HepG2 (cell line): Measurements from ENCODE around the gene THADA. TPM values are rescaled to one million over a fixed set of nuclear protein-coding genes. Genes with fewer than 3 reads are reported as not detected.
A peak's percentile ranks its signal among the peaks of the same experiment; 100 is the strongest.

Experiments
- ATAC-seq: fragments of 200-7000 bp; cut with Tn5 transposase; 3 replicates; pipeline ENCODE4 v1.9.1; 2020; ENCODE audit warnings: mild to moderate bottlenecking, moderate library complexity
- BruUV-seq: library from RNA; stranded (reverse); fragments of 400-500 nt; replicated peaks from 2 replicates; lab custom pipeline; 2021; lab: Mats Ljungman, UMichigan
- CTCF ChIA-PET: fragments of 300-600 bp; formaldehyde crosslinking; extraction: SDS; loops from one replicate; lab custom pipeline; 2021; ENCODE audit warnings: low total read pairs, inconsistent platforms, low intra/inter-chr PET ratio; lab: Yijun Ruan, JAX
- POLR2A ChIA-PET: fragments of 350-600 bp; sonication (Branson Sonifier 250); formaldehyde crosslinking; loops from one replicate; lab custom pipeline; 2020; ENCODE audit warnings: antibody characterized with exemption, inconsistent platforms; lab: Yijun Ruan, JAX
- DNase-seq: peaks from one replicate; pipeline ENCODE4 v3.0.0-alpha.2; 2015; ENCODE audit warnings: low spot score
- FAIRE-seq: peaks from 3 replicates; lab custom pipeline; 2011; peaks lifted over from hg19 to GRCh38; lab: Jason Lieb, UNC
- H2AFZ ChIP-seq: one replicate; pipeline ENCODE4 v1.6.1; 2011; ENCODE audit warnings: low read length, inconsistent platforms
- H3K27ac ChIP-seq: fragments of 300-600 bp; 3 replicates; pipeline ENCODE4 v1.8.0; 2011; ENCODE audit warnings: mixed run types, mild to moderate bottlenecking, mixed read lengths, low read length, inconsistent platforms; ENCODE audit not compliant: insufficient read depth; ENCODE audit errors: extremely low read length
- H3K27me3 ChIP-seq, 2 experiments: fragments of 200-600 bp in 1 of 2; 2 replicates in 1 of 2; 3 replicates in 1 of 2; pipeline versions ENCODE4 v1.6.0 to v1.8.0; 2011; ENCODE audit warnings: low read length in 2 of 2, mild to moderate bottlenecking in 2 of 2, moderate library complexity in 2 of 2, inconsistent platforms in 1 of 2; ENCODE audit not compliant: insufficient read depth in 2 of 2, control insufficient read depth in 1 of 2
- H3K36me3 ChIP-seq, 2 experiments: fragments of 200-600 bp in 1 of 2; replicated peaks in 1 of 2; 2 replicates in 1 of 2; 3 replicates in 1 of 2; pipeline versions ENCODE4 v1.5.1 to v1.8.0; 2011; ENCODE audit warnings: low read length in 2 of 2, inconsistent platforms in 1 of 2; ENCODE audit not compliant: insufficient read depth in 2 of 2, control insufficient read depth in 1 of 2
- H3K4me1 ChIP-seq: 2 replicates; pipeline ENCODE4 v1.5.1; 2012; ENCODE audit warnings: low read length, inconsistent platforms; ENCODE audit not compliant: insufficient read depth
- H3K4me2 ChIP-seq: 2 replicates; pipeline ENCODE4 v1.6.0; 2011; ENCODE audit warnings: low read depth, low read length, inconsistent platforms
- H3K4me3 ChIP-seq, 3 experiments: fragments of 200-600 bp in 1 of 3; sonication (generic), shearing (Covaris generic) in 1 of 3; replicated peaks in 1 of 3; 2 replicates each; pipeline ENCODE4 v1.5.1; 2011 to 2016; ENCODE audit warnings: low read length in 3 of 3, inconsistent platforms in 2 of 3, low read depth in 2 of 3, mild to moderate bottlenecking in 2 of 3, control low read depth in 1 of 3, mixed read lengths in 1 of 3; ENCODE audit not compliant: insufficient read depth in 1 of 3
- H3K79me2 ChIP-seq: one replicate; pipeline ENCODE4 v1.6.1; 2011; ENCODE audit warnings: low read length, inconsistent platforms; ENCODE audit not compliant: insufficient read depth
- H3K9ac ChIP-seq: 2 replicates; pipeline ENCODE4 v1.6.0; 2011; ENCODE audit warnings: mild to moderate bottlenecking, low read depth, low read length, inconsistent platforms; ENCODE audit not compliant: insufficient read depth
- H3K9me3 ChIP-seq: 2 replicates; pipeline ENCODE4 v1.5.1; 2012; ENCODE audit warnings: mild to moderate bottlenecking, low read length
- H4K20me1 ChIP-seq: 2 replicates; pipeline ENCODE4 v1.6.0; 2011; ENCODE audit warnings: inconsistent platforms, mild to moderate bottlenecking, low read length, moderate library complexity; ENCODE audit not compliant: insufficient read depth
- FOXA1 ChIP-seq, 2 experiments: fragments of 450-650 bp in 1 of 2; sonication (generic) in 1 of 2; formaldehyde crosslinking in 1 of 2; IDR thresholded peaks; 2 replicates each; pipeline versions ENCODE4 v1.4.0 to v1.6.1; 2016 to 2020; ENCODE audit warnings: missing genetic modification reagents in 1 of 2
- KAT2B ChIP-seq: fragments of 150-350 bp; IDR thresholded peaks from 2 replicates; pipeline ENCODE4 v1.6.1; 2014; ENCODE audit warnings: low read depth, low read length, borderline replicate concordance
- PRMT3 ChIP-seq: sonication (generic); formaldehyde crosslinking; IDR thresholded peaks from 2 replicates; pipeline ENCODE4 v1.8.1; 2022; ENCODE audit warnings: low read depth, mild to moderate bottlenecking, moderate library complexity, missing genetic modification reagents, borderline replicate concordance
- ZBTB39 ChIP-seq: sonication (generic); formaldehyde crosslinking; IDR thresholded peaks from 2 replicates; pipeline ENCODE4 v1.5.0; 2020; ENCODE audit warnings: missing genetic modification reagents
- ZMAT3 ChIP-seq: sonication (generic); formaldehyde crosslinking; conservative IDR thresholded peaks from 2 replicates; pipeline ENCODE4 v1.7.0; 2021; ENCODE audit warnings: missing genetic modification reagents
- ZNF547 ChIP-seq: sonication (generic); formaldehyde crosslinking; IDR thresholded peaks from 2 replicates; pipeline ENCODE4 v1.5.1; 2020; ENCODE audit warnings: mild to moderate bottlenecking, missing genetic modification reagents
- ZNF574 ChIP-seq: sonication (generic); formaldehyde crosslinking; IDR thresholded peaks from 2 replicates; pipeline ENCODE4 v1.4.0; 2020; ENCODE audit warnings: missing genetic modification reagents
- ZNF652 ChIP-seq: IDR thresholded peaks from 2 replicates; pipeline ENCODE4 v1.6.1; 2016; ENCODE audit warnings: low read depth, borderline replicate concordance
- ZNF784 ChIP-seq: sonication (generic); formaldehyde crosslinking; IDR thresholded peaks from 2 replicates; pipeline ENCODE4 v1.5.1; 2020; ENCODE audit warnings: missing genetic modification reagents, mild to moderate bottlenecking, borderline replicate concordance
- WGBS: methylation state at CpG from one replicate; pipeline ENCODE4 v1.1.6; 2017; ENCODE audit warnings: low lambda C conversion rate; 5-methylcytosine and 5-hydroxymethylcytosine counted together
- in situ Hi-C: cut with HindIII; loops from 2 replicates; pipeline ENCODE4 v1.10.0; 2017; ENCODE audit warnings: low pct_unique_long_range_greater_than_20kb; ENCODE audit not compliant: extremely low pct_ligation_motif_present
- intact Hi-C: fragments of 100-400 bp; cut with micrococcal nuclease; formaldehyde crosslinking; loops from one replicate; pipeline ENCODE4 v1.10.0; 2022; ENCODE audit not compliant: unreplicated experiment
- polyA plus RNA-seq, 8 experiments: library from polyadenylated mRNA; depleted of rRNA in 3 of 8; stranded (reverse) in 7 of 8; unstranded in 1 of 8; fragments of >200 nt; fragmentation: Illumina TruSeq in 4 of 8; extraction: Trizol in 4 of 8; gene quantifications; 2 replicates each; pipeline versions ENCODE4 v1.2.1 to v1.2.3, GENCODE V29; 2011 to 2016; ENCODE audit warnings: low read depth in 4 of 8, missing spikeins in 1 of 8, mixed read lengths in 1 of 8; ENCODE audit not compliant: insufficient read depth in 1 of 8
- total RNA-seq, 5 experiments: library from RNA; depleted of rRNA; stranded (reverse); fragments of >200 nt; fragmentation: Illumina TruSeq; extraction: Trizol; gene quantifications; 2 replicates each; pipeline ENCODE4 v1.2.3, GENCODE V29; 2016; ENCODE audit warnings: low read depth in 1 of 5

THADA gene
- total and polyA plus RNA-seq, 2 of the 13 experiments (the other 11 are each of a cell fraction or from before 2014, with no cell fraction given): 12.7 to 21.7 TPM

- TF ChIP-seq ZNF574 (CRISPR knock-in tag): no peak
- TF ChIP-seq ZNF547 (CRISPR knock-in tag): no peak
- TF ChIP-seq ZBTB39: no peak
- no peak for TF ChIP-seq ZNF784
- TF ChIP-seq ZMAT3 (CRISPR knock-in tag): no peak
- TF ChIP-seq KAT2B: no peak
- TF ChIP-seq PRMT3 (CRISPR knock-in tag): no peak
These were observed 180.2 kb downstream of the THADA start (continued) for GRCh38 chr2:43415592-43415991.

GRCh38 chr2:43414586-43415135 lies 181.2 kb downstream of the THADA start:
- intact Hi-C loops: no loop called here
- POLR2A ChIA-PET: no interaction called here
- TF ChIP-seq FOXA1 (IDR thresholded peaks at IDR 0.05) (no peak), FOXA1 (CRISPR knock-in tag; IDR thresholded peaks at IDR 0.05) (no peak), ZNF652 (CRISPR knock-in tag) (peak; percentile 42; the same call in 1 of the 2 replicates)

More at GRCh38 chr2:43414586-43415135, 181.2 kb downstream of the THADA start:
- ATAC-seq: no peak
- no peak overlapping the region for H3K4me2 ChIP-seq
- H3K27me3 ChIP-seq: no peaks in the 10 kb centered on the region
- H3K4me1 ChIP-seq: peaks cover 41% of the 10 kb centered on the region
- H3K27ac ChIP-seq: no peak overlapping the region
- no peaks in the 10 kb centered on the region for H4K20me1 ChIP-seq
- H3K4me3 ChIP-seq: no peak overlapping the region
- no peaks in the 10 kb centered on the region for H3K9me3 ChIP-seq
- in situ Hi-C loops: no loop called here
- no peak overlapping the region for H2AFZ ChIP-seq
- WGBS: 93% methylated on average over 4 of the region's 4 CpGs
- no peak overlapping the region for H3K9ac ChIP-seq
- DNase-seq: no peak
- no peaks in the 10 kb centered on the region for H3K36me3 ChIP-seq
- BruUV-seq: no TSS peak
- CTCF ChIA-PET: no interaction called here
- FAIRE-seq: no peak
- H3K79me2 ChIP-seq: no peaks in the 10 kb centered on the region
